Psoas muscle (tissue), 8 donors: ENCODE data around the gene PRCC. TPM values are rescaled to one million over a fixed set of nuclear protein-coding genes. Genes with fewer than 3 reads are reported as not detected.
A peak's percentile ranks its signal among the peaks of the same experiment; 100 is the strongest.

Source experiments
- ATAC-seq, 4 donors: fragments of 200-7000 bp; cut with Tn5 transposase; one replicate each; pipeline ENCODE4 v1.9.1; 2020; ENCODE audit warnings: moderate library complexity in 3 of 4, mild to moderate bottlenecking in 2 of 4
- DNase-seq, 2 donors: peaks; one replicate each; pipeline ENCODE4 v3.0.0-alpha.2; 2020
- H3K27ac ChIP-seq: fragments of 200-600 bp; one replicate; pipeline ENCODE4 v1.8.0; 2022
- H3K27me3 ChIP-seq, 3 donors: fragments of 200-600 bp in 1 of 3; one replicate each; pipeline versions ENCODE4 v1.6.1 to v1.8.0; 2013 to 2022; ENCODE audit warnings: low read length in 2 of 3, mild to moderate bottlenecking in 2 of 3, moderate library complexity in 1 of 3; ENCODE audit not compliant: insufficient read depth in 3 of 3
- H3K36me3 ChIP-seq, 2 donors: fragments of 200-600 bp in 1 of 2; one replicate each; pipeline versions ENCODE4 v1.6.1 to v1.8.0; 2013 to 2022; ENCODE audit warnings: low read depth in 1 of 2, mild to moderate bottlenecking in 1 of 2, moderate library complexity in 1 of 2; ENCODE audit not compliant: insufficient read depth in 1 of 2
- H3K4me1 ChIP-seq: fragments of 200-600 bp; one replicate; pipeline ENCODE4 v1.8.0; 2022
- H3K4me3 ChIP-seq: fragments of 200-600 bp; one replicate; pipeline ENCODE4 v1.8.0; 2022; ENCODE audit warnings: mild to moderate bottlenecking
- H3K9me3 ChIP-seq: fragments of 200-600 bp; one replicate; pipeline ENCODE4 v1.8.0; 2022
- CTCF ChIP-seq: fragments of 200-600 bp; IDR thresholded peaks from one replicate; pipeline ENCODE4 v1.8.0; 2022; ENCODE audit warnings: antibody characterized with exemption
- WGBS, 3 donors: extraction: QIAGEN DNeasy Blood & Tissue Kit; methylation state at CpG; one replicate each; pipeline versions ENCODE4 v1.1.6 to v1.1.7; 2013; 5-methylcytosine and 5-hydroxymethylcytosine counted together
- intact Hi-C, 2 donors: fragments of 100-400 bp; cut with DNase I; formaldehyde crosslinking; loops; one replicate each; pipeline versions ENCODE4 v1.11.0 to v1.14.2; 2022
- polyA plus RNA-seq, 3 donors: library from polyadenylated mRNA; stranded (reverse); fragments of 200-250 nt; gene quantifications; one replicate each; pipeline ENCODE4 v1.2.3, GENCODE V29; 2013
- total RNA-seq, 4 donors: library from RNA; stranded (reverse); fragmentation: NEBNext Ultra II Directional in 2 of 4; extraction: Animal tissue kit (Norgen Biotek cat#: 25700) in 2 of 4; gene quantifications; one replicate each; pipeline versions ENCODE4 v1.2.1 to v1.2.4, GENCODE V29; 2021 to 2023
- donor health status: healthy with polysubstance abuse.
- donor health status: DM: no; HTN: no; CAD: no; lungs with moderate emphysema.
- donor health status: Bipolar disorder and iron deficiency.
- donor health status: healthy.
- donor health status: DM: yes; HTN: yes; CAD: no.
- donor health status: DM: no; HTN: no; CAD: no.
- donor health status: DM: no; HTN: no; CAD: no.
- donor health status: DM: yes; HTN: yes; CAD: no.

Gene PRCC
- total and polyA plus RNA-seq, 7 donors, result 43.7 to 107 (median 68.8) TPM

- intact Hi-C loops, result no loop called here
- H3K9me3 ChIP-seq, result no peaks in the 10 kb centered on the region
- no peaks in the 10 kb centered on the region for H3K36me3 ChIP-seq
- no peaks in the 10 kb centered on the region for H3K4me1 ChIP-seq
- WGBS, 3 donors, result 16 to 27% (median 20%) methylated on average over 59 to 69 of the region's 69 CpGs
- H3K4me3 ChIP-seq, result peak overlapping the region; percentile 25
- DNase-seq (peak in 1 of 2 donors; percentile 39), ATAC-seq (peak in 1 of 4 donors; percentile 15)
- no peak overlapping the region for H3K27ac ChIP-seq
- H3K27me3 ChIP-seq, result peaks cover 0 to 59% (median 26%) of the 10 kb centered on the region in 3 donors
- no peak for TF ChIP-seq CTCF
These were observed 78.0 kb downstream of the PRCC start for GRCh38 chr1:156845055-156845952.

DNA sequence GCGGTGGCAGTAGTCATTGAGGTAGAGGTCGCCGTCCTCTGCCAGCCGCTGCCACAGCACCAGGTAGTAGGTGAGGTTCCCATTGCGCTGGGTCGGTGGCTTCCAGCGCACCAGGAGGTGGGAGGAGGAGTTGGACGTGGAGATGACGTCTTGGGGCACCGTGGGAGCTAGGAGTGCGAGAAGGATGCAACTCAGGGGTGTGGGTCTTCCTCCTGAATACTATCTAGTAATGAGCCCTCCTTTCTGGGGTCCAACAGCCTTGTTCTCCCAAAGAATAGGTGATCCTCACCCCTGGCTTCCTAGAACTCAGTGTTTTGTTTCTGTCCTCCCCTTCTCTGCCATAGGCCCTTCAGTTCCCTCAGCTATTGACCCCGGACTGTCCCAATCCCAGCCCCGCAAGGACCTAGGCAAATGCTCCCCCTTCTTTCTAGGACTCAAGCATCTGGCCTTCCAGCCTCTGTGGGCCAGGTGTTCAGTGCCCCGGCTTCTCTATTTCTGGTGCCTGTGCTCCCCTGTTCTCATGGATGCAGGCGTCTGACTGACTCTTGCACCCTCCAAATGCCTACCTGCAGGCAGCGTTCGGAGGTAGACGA is 78.7 kb downstream of the PRCC start:
- Histone ChIP-seq H3K9me3 (no peaks in the 10 kb centered on the region), H3K36me3 (no peaks in the 10 kb centered on the region), H3K4me1 (no peaks in the 10 kb centered on the region), H3K27ac (no peak overlapping the region), H3K4me3 (no peak overlapping the region), H3K27me3 (peaks cover 0 to 59% (median 26%) of the 10 kb centered on the region in 3 donors)
- peak in 1 of 2 donors; percentile 23 for DNase-seq
- WGBS, 3 donors, result 55 to 73% (median 68%) methylated on average over 11 to 18 of the region's 18 CpGs
- intact Hi-C loops, result no loop called here
- no peak for TF ChIP-seq CTCF
- ATAC-seq, result no peak

GRCh38 chr1:156846643-156847042 is 79.3 kb downstream of the PRCC start:
- Histone ChIP-seq H3K27ac (no peak overlapping the region), H3K4me1 (peaks cover under 1% of the 10 kb centered on the region), H3K36me3 (no peaks in the 10 kb centered on the region), H3K27me3 (peaks cover 0 to 59% (median 26%) of the 10 kb centered on the region in 3 donors), H3K9me3 (no peaks in the 10 kb centered on the region), H3K4me3 (no peak overlapping the region)
- intact Hi-C loops, result no loop called here
- TF ChIP-seq CTCF, result no peak
- ATAC-seq, result no peak
- peak in 1 of 2 donors; percentile 31 for DNase-seq
- WGBS, 3 donors, result 78 to 86% (median 82%) methylated on average over 5 of the region's 5 CpGs

DNA sequence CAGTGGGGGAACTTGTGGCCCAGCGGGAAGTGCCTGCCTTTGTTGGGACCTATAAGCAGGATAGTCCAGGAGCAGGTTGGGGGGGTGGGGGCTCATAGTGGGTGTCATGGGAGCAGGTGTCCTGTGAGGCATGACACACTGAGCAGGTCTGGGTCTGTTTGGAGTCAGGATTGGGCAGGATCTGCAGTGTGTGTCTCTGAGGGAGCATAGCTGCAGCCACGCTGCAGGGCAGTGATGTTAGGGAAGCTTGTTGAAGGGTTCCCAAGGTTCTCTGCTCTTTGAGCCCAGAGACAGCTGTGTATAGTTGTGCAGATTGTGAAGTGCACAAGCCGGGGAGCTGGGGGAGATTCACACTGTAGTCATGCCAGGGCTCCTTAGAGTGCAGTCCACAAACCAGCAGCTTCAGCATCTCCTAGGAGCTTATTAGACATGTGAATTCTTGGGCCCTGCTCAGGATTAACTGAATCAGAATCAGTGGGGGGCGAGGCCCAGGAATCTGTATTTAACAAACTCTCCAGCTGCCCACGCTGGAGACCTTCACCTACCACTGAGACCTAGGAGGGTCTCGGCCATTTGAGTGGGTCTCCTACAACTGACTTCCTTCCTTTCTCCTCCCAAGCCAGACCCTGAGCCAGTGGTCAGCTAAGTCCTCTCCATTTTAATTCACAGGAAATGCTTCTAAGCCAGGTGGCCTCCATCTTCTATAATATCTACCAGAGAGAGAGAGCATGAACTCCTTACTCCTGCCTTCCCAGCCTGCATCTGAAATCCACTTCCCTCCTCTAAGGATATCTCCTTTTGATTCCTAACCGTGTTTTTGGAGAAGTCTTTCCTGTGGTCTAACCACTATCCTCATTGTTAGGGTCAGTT is 80.5 kb downstream of the PRCC start:
- intact Hi-C loops, result no loop called here
- no peak for ATAC-seq
- 73 to 86% (median 80%) methylated on average over 7 of the region's 7 CpGs for WGBS, 3 donors
- H3K27me3 ChIP-seq, result peaks cover 0 to 52% (median 26%) of the 10 kb centered on the region in 3 donors
- DNase-seq, result peak in 1 of 2 donors; percentile 9
- no peak overlapping the region for H3K4me3 ChIP-seq
- no peaks in the 10 kb centered on the region for H3K9me3 ChIP-seq
- H3K27ac ChIP-seq, result no peak overlapping the region
- no peak for TF ChIP-seq CTCF
- peaks cover 12% of the 10 kb centered on the region for H3K4me1 ChIP-seq
- no peaks in the 10 kb centered on the region for H3K36me3 ChIP-seq
